Hepatocyte (in vitro differentiated cells): Measurements from ENCODE around the gene GPX4. TPM values are rescaled to one million over a fixed set of nuclear protein-coding genes. Genes with fewer than 3 reads are reported as not detected.

Experiments used
- DNase-seq: peaks from one replicate; pipeline ENCODE4 v3.0.0-alpha.2; 2016; ENCODE audit warnings: low spot score
- H2AFZ ChIP-seq: fragments of 200-600 bp; sonication (generic); 2 replicates; pipeline ENCODE4 v1.6.0; 2016; ENCODE audit warnings: antibody characterized with exemption, mild to moderate bottlenecking
- H3K27ac ChIP-seq: fragments of 200-600 bp; sonication (generic); 2 replicates; pipeline ENCODE4 v1.5.1; 2016; ENCODE audit warnings: mild to moderate bottlenecking
- H3K27me3 ChIP-seq: fragments of 200-600 bp; sonication (generic); 2 replicates; pipeline ENCODE4 v1.6.1; 2016
- H3K36me3 ChIP-seq: fragments of 200-600 bp; sonication (generic); replicated peaks from 2 replicates; pipeline ENCODE4 v1.5.1; 2016; ENCODE audit warnings: low read depth; ENCODE audit not compliant: insufficient read depth
- H3K4me1 ChIP-seq: fragments of 200-600 bp; sonication (generic); 2 replicates; pipeline ENCODE4 v1.5.1; 2016; ENCODE audit warnings: mild to moderate bottlenecking, moderate library complexity; ENCODE audit not compliant: insufficient read depth
- H3K4me2 ChIP-seq: fragments of 200-600 bp; sonication (generic); 2 replicates; pipeline ENCODE4 v1.6.0; 2016
- H3K4me3 ChIP-seq: fragments of 200-600 bp; sonication (generic); 2 replicates; pipeline ENCODE4 v1.5.1; 2016; ENCODE audit warnings: mild to moderate bottlenecking
- H3K79me2 ChIP-seq: fragments of 200-600 bp; sonication (generic); 2 replicates; pipeline ENCODE4 v1.6.0; 2017; ENCODE audit warnings: mild to moderate bottlenecking
- H3K9me2 ChIP-seq: fragments of 200-600 bp; sonication (generic); replicated peaks from 2 replicates; pipeline ENCODE4 v1.6.0; 2017; ENCODE audit warnings: mild to moderate bottlenecking; ENCODE audit not compliant: insufficient read depth
- H3K9me3 ChIP-seq: fragments of 200-600 bp; sonication (generic); 2 replicates; pipeline ENCODE4 v1.5.1; 2016; ENCODE audit warnings: low read depth, mild to moderate bottlenecking
- H4K20me1 ChIP-seq: fragments of 200-600 bp; sonication (generic); 2 replicates; pipeline ENCODE4 v1.6.0; 2016; ENCODE audit warnings: mild to moderate bottlenecking; ENCODE audit not compliant: insufficient read depth, poor library complexity, severe bottlenecking
- EZH2 ChIP-seq: fragments of 200-600 bp; sonication (generic); IDR thresholded peaks from 2 replicates; pipeline ENCODE4 v1.6.1; 2016; ENCODE audit warnings: antibody characterized with exemption, mild to moderate bottlenecking, borderline replicate concordance
- EZH2phosphoT487 ChIP-seq: fragments of 200-600 bp; sonication (generic); IDR thresholded peaks from one replicate; pipeline ENCODE4 v1.6.1; 2018; ENCODE audit warnings: antibody characterized with exemption, mild to moderate bottlenecking, low read depth, moderate library complexity; ENCODE audit not compliant: unreplicated experiment, severe bottlenecking
- WGBS: methylation state at CpG from one replicate; pipeline ENCODE4 v1.1.6; 2016; ENCODE audit warnings: low lambda C conversion rate; ENCODE audit errors: missing lambda C conversion rate; 5-methylcytosine and 5-hydroxymethylcytosine counted together
- polyA plus RNA-seq: library from polyadenylated mRNA; unstranded; fragments of >200 nt; fragmentation: Nextera tagmentation; extraction: Ambion mirVana; gene quantifications from 2 replicates; pipeline ENCODE4 v1.2.1, GENCODE V29; 2016
- total RNA-seq: library from RNA; depleted of rRNA; stranded (reverse); fragments of >200 nt; gene quantifications from 2 replicates; pipeline ENCODE4 v1.2.3, GENCODE V29; 2014
- TF ChIP-seq, protein P1 (sequence below): fragments of 200-600 bp; sonication (generic); IDR thresholded peaks from 2 replicates; pipeline ENCODE4 v1.5.1; 2016; ENCODE audit warnings: antibody characterized with exemption, mild to moderate bottlenecking; ENCODE audit not compliant: poor library complexity

GPX4 gene
- total and polyA plus RNA-seq, 2 experiments from 2014 or later, result 539 to 735 TPM

DNA sequence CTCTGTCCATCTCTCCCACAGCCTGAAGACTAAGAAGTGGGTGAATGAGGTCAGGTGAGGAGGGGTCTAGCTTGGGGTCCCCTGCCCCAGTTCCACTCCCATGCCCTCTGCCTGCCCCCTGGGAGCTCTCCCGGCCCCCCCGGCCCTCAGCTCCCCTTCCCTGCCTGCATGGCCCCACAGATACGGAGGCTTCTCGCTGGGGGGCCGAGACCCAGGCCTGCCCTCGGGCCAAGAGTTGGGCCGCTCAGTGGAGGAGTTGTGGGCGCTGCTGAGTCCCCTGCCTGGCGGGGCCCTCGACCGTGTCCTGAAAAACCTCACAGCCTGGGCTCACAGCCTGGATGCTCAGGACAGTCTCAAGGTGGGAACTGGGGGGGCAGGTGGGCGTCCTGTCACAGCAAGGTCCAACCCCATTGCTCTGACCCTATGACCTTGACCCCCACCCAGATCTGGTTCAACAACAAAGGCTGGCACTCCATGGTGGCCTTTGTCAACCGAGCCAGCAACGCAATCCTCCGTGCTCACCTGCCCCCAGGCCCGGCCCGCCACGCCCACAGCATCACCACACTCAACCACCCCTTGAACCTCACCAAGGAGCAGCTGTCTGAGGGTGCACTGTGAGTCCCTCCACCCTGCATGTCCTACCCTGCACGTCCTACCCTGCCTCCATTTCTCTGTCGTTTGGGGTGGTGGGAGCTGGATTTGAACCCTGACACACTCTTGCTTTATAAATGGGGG is 47.7 kb upstream of the GPX4 start:
- no peak for TF ChIP-seq EZH2
- TF ChIP-seq, protein P1, sequence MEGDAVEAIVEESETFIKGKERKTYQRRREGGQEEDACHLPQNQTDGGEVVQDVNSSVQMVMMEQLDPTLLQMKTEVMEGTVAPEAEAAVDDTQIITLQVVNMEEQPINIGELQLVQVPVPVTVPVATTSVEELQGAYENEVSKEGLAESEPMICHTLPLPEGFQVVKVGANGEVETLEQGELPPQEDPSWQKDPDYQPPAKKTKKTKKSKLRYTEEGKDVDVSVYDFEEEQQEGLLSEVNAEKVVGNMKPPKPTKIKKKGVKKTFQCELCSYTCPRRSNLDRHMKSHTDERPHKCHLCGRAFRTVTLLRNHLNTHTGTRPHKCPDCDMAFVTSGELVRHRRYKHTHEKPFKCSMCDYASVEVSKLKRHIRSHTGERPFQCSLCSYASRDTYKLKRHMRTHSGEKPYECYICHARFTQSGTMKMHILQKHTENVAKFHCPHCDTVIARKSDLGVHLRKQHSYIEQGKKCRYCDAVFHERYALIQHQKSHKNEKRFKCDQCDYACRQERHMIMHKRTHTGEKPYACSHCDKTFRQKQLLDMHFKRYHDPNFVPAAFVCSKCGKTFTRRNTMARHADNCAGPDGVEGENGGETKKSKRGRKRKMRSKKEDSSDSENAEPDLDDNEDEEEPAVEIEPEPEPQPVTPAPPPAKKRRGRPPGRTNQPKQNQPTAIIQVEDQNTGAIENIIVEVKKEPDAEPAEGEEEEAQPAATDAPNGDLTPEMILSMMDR, result no peak
- no peak for TF ChIP-seq EZH2phosphoT487
- no peaks in the 10 kb centered on the region for H3K27me3 ChIP-seq
- no peaks in the 10 kb centered on the region for H4K20me1 ChIP-seq
- 96% methylated on average over 20 of the region's 20 CpGs for WGBS
- no peak overlapping the region for H3K4me3 ChIP-seq
- no peak for DNase-seq
- no peaks in the 10 kb centered on the region for H3K79me2 ChIP-seq
- peaks cover 4% of the 10 kb centered on the region for H3K9me3 ChIP-seq
- no peaks in the 10 kb centered on the region for H3K4me1 ChIP-seq
- H3K27ac ChIP-seq, result no peak overlapping the region
- H2AFZ ChIP-seq, result no peak overlapping the region
- no peak overlapping the region for H3K4me2 ChIP-seq
- H3K36me3 ChIP-seq, result no peaks in the 10 kb centered on the region
- H3K9me2 ChIP-seq, result no peaks in the 10 kb centered on the region

DNA sequence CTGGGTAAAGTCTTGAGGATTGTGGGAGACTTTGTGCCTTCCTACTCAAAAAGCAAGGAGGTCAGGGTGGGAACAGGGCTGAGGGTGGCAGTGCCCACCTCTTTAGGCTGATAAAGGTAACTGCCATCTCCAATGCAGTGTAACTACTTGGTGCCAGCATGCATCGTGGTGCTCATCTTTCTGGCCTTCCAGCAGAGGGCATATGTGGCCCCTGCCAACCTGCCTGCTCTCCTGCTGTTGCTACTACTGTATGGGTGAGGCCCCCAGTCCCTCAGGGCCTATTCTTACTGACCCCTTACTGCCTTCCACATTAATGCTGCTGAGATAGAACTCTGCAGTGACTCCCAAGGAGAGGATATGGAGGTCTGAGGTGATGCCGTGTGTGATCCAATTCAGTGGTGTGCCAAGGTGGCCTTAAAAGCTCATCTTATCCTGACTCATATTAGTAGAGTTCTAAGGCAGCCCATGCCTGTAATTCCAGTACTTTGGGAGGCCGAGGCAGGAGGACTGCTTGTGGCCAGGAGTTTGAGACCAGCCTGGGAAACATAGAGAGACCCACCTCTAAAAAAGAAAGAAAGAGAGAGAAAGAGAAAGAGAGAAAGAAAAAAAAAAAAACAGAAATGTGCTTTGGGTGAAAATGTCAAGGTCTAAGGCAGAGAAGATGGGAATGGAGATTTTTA is 46.5 kb upstream of the GPX4 start:
- TF ChIP-seq, protein P1, result no peak
- TF ChIP-seq EZH2 (no peak), EZH2phosphoT487 (no peak)
- DNase-seq, result no peak
- WGBS, result 67% methylated on average over 3 of the region's 3 CpGs
- H3K9me3 ChIP-seq, result peaks cover 4% of the 10 kb centered on the region
- no peak overlapping the region for H3K27ac ChIP-seq
- H3K27me3 ChIP-seq, result no peaks in the 10 kb centered on the region
- H2AFZ ChIP-seq, result no peak overlapping the region
- no peaks in the 10 kb centered on the region for H3K9me2 ChIP-seq
- no peaks in the 10 kb centered on the region for H3K36me3 ChIP-seq
- no peaks in the 10 kb centered on the region for H4K20me1 ChIP-seq
- H3K4me1 ChIP-seq, result no peaks in the 10 kb centered on the region
- H3K4me2 ChIP-seq, result no peak overlapping the region
- H3K79me2 ChIP-seq, result no peaks in the 10 kb centered on the region
- H3K4me3 ChIP-seq, result no peak overlapping the region

DNA sequence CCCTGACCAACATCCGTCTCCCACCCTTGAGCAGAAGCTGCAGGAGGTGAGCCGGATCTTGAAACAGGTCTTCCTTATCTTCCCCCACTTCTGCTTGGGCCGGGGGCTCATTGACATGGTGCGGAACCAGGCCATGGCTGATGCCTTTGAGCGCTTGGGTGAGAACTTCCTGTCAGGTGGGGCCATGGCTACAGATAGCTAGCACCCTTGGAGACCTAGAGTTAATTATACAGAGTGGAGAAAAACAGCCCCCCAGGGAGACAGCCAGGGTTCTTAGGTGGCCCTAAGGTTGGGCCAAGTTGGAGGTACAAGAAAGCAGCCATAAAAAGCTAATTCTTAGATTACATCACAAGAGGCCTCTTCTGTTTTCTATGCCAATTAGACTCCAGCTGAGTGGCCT is 45.7 kb upstream of the GPX4 start:
- no peak for TF ChIP-seq EZH2phosphoT487
- TF ChIP-seq EZH2, result no peak
- TF ChIP-seq, protein P1, result no peak
- no peaks in the 10 kb centered on the region for H3K36me3 ChIP-seq
- H3K79me2 ChIP-seq, result no peaks in the 10 kb centered on the region
- no peaks in the 10 kb centered on the region for H3K27me3 ChIP-seq
- no peaks in the 10 kb centered on the region for H3K4me1 ChIP-seq
- no peak overlapping the region for H3K4me3 ChIP-seq
- peaks cover 4% of the 10 kb centered on the region for H3K9me3 ChIP-seq
- no peak overlapping the region for H2AFZ ChIP-seq
- H3K4me2 ChIP-seq, result no peak overlapping the region
- H4K20me1 ChIP-seq, result no peaks in the 10 kb centered on the region
- DNase-seq, result no peak
- H3K27ac ChIP-seq, result no peak overlapping the region
- 99% methylated on average over 5 of the region's 5 CpGs for WGBS
- no peaks in the 10 kb centered on the region for H3K9me2 ChIP-seq
